ENCODE data around the gene WASHC4.

WASHC4 gene

DNA sequence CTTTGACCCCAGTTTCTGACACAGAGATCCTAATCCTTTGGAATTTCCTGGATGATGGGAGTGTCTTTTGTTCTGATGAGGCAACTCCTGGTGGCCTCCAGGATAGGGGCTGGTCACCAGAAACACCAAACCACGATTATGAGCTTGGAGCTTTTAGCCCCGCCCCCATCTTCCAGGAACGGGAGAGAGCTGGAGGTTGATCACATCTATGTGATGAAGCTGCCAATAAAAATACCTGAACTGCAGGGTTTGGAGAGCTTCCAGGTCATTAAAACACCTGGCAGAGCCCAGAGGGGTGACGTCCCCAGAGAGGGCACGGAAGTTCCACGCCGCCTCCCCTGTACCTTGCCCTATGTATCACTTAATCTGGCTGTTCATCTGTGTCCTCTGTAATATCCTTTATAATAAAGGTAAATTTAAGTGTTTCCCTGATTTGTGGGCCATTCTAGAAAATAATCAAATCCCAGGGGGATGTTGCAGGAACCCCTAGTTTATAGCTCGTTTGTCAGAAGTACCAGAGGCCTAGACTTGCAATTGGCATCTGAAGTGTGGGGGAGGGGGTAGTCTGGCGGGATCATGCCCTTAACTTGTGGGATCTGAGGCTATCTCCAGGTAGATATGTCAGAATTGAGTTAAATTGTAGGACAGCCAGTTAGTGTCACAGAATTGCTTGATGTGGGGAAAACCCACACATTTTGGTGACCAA, 107.3 kb downstream of the WASHC4 start:
- no peak for DNase-seq

DNA sequence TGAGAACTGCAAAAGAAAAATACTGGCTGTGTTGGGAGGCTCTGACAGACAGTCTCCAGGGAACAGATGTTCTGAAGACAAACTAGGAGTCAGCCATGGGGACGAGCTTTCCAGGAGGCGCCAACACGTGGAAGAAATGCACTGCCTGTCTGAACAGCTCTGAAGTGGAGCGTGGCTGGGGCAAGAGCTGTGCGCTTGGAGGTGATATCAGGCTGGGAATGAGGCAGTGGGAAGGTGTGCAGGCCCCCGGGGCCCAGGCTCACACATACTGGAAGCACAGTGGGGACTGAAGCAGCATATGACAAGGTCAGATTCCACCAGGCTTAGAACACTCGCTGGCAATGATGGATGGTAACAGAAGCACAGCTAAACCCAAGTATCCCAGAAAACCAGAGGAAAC, 110.9 kb downstream of the WASHC4 start:
- no peak for DNase-seq
